ENCODE results near the gene UQCRQ.

UQCRQ gene

DNA sequence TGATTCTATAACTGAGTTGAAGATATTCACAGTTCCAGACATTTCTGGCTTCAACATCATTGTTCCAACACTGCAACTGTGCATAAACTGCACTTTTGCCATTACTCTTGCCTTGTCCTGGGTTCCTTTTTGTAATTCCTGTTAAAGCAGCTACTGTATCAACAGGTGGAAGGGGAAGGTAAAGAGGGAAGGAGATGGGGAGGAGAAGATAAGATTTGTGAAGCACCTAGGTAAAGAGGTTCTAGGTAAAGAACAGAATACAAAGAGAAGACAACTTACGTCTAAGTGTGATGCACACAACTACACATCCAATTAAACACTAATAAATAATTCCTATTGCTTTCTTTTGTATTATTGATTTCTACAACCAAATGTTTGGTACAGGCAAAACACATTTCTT lies 43.3 kb downstream of the UQCRQ start:
- DNase-seq (ENCODE audit: low read depth in 2 of 2), result no peak

GRCh38 chr5:132915681-132916080 lies 49.2 kb downstream of the UQCRQ start:
- DNase-seq (ENCODE audit: low read depth in 2 of 2), result no peak

DNA sequence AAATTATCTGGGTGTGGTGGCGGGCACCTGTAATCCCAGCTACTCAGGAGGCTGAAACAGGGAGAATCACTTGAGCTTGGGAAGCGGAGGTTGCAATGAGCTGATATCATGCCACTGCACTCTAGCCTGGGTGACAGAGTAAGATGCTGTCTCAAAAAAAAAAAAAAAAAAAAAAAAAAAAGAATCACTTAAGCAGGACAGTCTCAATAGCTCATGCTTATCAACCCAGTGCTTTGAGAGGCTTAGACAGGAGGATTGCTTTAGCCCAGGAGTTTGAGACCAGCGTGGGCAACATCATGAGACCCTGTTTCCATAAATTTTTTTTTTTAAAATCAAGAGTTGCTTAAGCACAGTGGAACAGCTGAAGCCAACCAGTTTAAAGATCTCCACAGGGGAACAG lies 49.6 kb downstream of the UQCRQ start:
- no peak for DNase-seq (ENCODE audit: low read depth in 2 of 2)

Data from stimulated activated CD8-positive, alpha-beta memory T cell treated with anti-CD3 and anti-CD28 coated beads, Interleukin-15, amount 100 ng/mL, for 4 hours (primary cell).